GM19099 (cell line): ENCODE data around the gene TRIM63.

ENCODE experiments used
- POLR2A ChIP-seq: IDR thresholded peaks from 3 replicates; pipeline ENCODE4 v1.6.1; 2011; ENCODE audit warnings: low read depth; ENCODE audit not compliant: insufficient read length; ENCODE audit errors: extremely low read depth

Gene TRIM63

GRCh38 chr1:26046246-26047095 lies 21.0 kb downstream of the TRIM63 start:
- TF ChIP-seq POLR2A: no peak

- no peak for TF ChIP-seq POLR2A
Measured at GRCh38 chr1:26045722-26046245, 21.6 kb downstream of the TRIM63 start, which contains the start of gene SLC30A2. SLC30A2 (minus strand) TSS chr1:26046118; CDS start chr1:26045896, 222 bp downstream.

- no peak for TF ChIP-seq POLR2A
Measured at GRCh38 chr1:26044971-26045721, 22.3 kb downstream of the TRIM63 start.

GRCh38 chr1:26044414-26044813 lies 23.0 kb downstream of the TRIM63 start:
- TF ChIP-seq POLR2A: no peak

GRCh38 chr1:26043765-26044164 lies 23.7 kb downstream of the TRIM63 start:
- no peak for TF ChIP-seq POLR2A

GRCh38 chr1:26041978-26042377 lies 25.5 kb downstream of the TRIM63 start:
- no peak for TF ChIP-seq POLR2A

- no peak for TF ChIP-seq POLR2A
Measured at GRCh38 chr1:26041401-26041800, 26.0 kb downstream of the TRIM63 start.

- TF ChIP-seq POLR2A: no peak
Measured at GRCh38 chr1:26038904-26039303, 28.5 kb downstream of the TRIM63 start.

- no peak for TF ChIP-seq POLR2A
Measured at GRCh38 chr1:26038477-26038876, 29.0 kb downstream of the TRIM63 start.

GRCh38 chr1:26037904-26038303 lies 29.5 kb downstream of the TRIM63 start:
- TF ChIP-seq POLR2A: no peak

- TF ChIP-seq POLR2A: no peak
Measured at GRCh38 chr1:26036756-26037281, 30.6 kb downstream of the TRIM63 start.

- TF ChIP-seq POLR2A: no peak
Measured at GRCh38 chr1:26035959-26036755, 31.3 kb downstream of the TRIM63 start.

- no peak for TF ChIP-seq POLR2A
Measured at GRCh38 chr1:26035203-26035958, 32.0 kb downstream of the TRIM63 start.
